SW 1271 (cell line): ENCODE data around the gene THEM4.

Source experiments
- DNase-seq, 2 experiments: peaks; one replicate each; lab custom pipeline; 2025; lab: John Stamatoyannopoulos, UW

THEM4 gene

GRCh38 chr1:151909167-151910149, at the start of gene THEM4:
Gene THEM4 (minus strand): TSS chr1:151909511. CDS start chr1:151909458, 53 bp downstream.
- peak; percentile 71 to 87 for DNase-seq

- no peak for DNase-seq
These were observed 49.6 kb upstream of the THEM4 start for GRCh38 chr1:151958959-151959358.

DNA sequence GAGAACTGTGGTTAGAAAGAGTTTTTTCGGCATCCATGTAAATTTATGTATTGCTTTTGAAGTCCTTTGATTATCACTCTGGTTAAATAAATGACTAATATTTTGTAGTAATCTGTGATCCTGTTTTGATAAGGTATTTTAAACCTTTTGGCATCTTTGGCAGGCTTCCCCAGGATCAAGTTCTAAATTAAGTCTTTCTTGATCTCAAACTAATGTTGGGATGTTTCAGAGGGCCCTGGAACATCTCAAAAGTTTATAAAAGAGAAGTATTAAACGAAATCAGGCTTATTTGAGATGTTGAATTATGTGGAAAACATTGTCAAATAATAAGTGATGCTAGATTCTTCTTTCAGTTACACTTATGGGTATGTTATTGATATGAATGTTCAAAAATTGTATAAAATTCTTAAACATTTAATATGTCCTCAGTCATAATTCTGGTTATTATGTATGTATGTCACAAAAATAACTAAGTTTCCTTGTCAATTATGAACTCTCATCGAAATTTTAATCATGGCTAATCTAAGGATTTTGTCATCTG, 47.7 kb upstream of the THEM4 start:
- no peak for DNase-seq

DNA sequence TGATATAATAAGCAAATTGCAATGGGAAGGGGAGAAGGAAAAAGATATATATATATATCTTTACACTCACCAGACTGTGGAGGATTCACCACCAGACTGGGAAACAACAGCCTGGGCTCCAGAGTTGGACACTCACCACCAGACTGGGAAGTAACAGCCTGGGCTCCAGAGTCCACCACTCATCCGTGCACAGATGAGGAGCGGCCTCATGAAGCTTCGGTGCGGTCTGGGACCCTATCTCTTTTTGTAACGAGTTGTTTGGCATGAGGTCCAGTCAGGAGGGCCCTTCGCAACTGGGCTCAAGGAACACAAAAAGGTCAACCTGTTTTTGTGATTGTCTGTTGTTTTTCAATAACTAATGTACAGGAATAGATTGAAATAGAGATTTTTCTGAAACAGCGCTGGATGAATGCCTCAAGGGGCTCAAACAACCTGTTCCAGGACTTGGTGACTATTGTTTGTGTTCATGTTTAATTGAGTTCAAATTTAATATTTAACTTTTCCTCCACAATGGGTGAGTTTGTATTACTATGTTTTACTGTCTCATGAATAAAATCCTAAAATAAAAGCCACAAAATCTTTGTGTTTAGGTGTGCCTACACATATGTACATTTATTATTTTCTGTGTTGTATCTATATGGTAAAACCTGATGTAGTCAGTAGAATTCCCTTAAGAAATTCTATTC, 44.2 kb upstream of the THEM4 start:
- DNase-seq = no peak

- DNase-seq = no peak
These were observed 43.5 kb upstream of the THEM4 start for GRCh38 chr1:151952811-151953210.

DNA sequence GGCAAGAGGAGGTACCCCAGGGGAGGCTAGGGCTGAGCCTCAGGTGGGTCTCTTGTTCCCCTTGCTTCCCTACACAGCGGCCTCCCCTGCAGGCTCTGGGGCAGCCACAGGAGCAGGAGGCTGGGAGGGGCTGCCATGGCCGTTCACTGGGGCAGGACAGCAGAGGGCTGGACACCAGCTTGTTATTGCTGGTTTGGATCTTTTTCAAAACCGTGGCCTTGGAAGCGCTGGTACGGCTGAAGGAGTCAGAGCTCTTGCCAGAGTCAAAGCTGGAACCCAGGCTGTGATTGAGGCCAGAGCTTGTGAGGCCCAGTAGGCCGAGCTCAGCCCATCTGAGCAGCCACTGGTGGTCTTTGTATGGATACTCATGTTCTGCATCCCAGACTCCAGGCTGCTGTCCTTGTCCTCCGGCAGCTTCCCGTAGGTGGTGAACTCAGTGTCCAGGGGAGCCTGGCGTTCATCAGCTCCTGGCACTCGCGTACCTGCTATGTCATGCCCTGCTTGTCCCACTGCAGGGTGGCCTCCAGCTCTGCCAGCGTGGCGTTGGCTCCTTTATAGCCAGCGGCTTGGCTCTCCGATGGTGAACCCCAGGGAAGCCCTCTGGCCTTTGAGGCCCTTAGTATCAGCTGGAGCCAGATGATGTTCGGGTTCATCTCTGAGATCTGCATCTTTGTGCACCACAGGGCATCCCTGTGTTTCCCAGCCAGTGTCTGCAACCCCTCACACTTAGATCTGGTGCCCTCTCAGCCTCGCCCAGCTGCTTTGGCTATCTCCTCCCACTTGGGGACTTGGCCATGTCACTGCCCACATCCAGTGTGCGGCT, 40.3 kb upstream of the THEM4 start:
- no peak for DNase-seq

GRCh38 chr1:151948506-151948905, 39.2 kb upstream of the THEM4 start:
- no peak for DNase-seq

- peak in 1 of 2 experiments; percentile 11 for DNase-seq
These were observed 37.8 kb upstream of the THEM4 start for GRCh38 chr1:151947140-151947539.

GRCh38 chr1:151945725-151946722, 36.7 kb upstream of the THEM4 start:
- DNase-seq = peak; percentile 82 to 90

GRCh38 chr1:151944857-151945575, 35.7 kb upstream of the THEM4 start:
- no peak for DNase-seq

DNA sequence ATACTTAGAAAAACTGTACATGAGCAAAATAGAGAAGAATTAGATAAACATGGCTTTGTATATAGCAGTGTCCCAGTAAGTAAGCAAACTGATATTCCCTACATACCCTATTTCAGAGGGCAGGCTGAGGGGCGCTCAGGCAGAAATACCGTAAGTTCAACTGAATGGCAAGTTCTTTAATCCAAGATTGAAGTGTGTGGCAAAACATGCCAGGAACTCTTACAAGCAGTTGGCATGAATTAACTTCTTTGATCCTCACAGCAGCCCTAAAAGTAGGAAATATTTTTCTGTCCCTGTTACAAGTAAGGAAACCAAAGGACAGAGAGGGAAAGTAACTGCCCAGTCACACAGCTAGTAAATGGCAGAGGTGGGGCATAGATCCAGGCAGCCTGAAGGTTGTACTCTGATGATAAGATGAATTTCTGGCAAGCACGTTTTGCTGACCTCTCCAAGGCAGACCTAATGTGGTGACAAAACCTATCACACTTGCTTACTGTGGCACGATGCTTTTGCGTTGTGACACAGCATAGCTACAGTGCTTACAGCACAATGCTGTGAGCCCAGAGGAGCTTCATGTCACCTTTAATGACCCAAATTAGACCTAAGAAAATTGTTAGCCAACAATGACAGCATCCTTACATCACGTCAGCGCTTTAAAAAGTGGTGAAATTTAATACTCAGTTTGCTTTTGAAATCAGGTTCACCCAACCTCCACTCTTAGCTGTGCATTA, 35.0 kb upstream of the THEM4 start:
- DNase-seq = no peak

DNA sequence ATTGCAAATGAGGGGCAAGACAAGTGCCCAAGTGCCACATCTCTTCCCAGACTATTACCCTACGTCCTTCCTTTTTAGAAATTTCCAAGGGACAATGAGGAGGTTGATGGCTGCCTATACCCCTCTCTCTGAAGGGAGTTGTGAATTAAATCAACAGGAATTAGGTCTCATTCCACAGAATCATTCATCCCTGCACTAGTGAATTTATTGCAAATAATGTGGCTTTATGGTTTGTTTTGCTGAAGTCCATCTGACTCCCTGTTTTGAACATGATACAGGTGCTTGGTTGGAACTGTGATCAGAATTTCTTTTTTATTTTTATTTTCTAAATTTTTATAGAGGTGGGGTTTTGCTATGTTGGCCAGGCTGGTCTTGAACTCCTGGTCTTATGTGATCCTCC, 34.3 kb upstream of the THEM4 start:
- DNase-seq = no peak

GRCh38 chr1:151942882-151943281, 33.6 kb upstream of the THEM4 start:
- no peak for DNase-seq

DNA sequence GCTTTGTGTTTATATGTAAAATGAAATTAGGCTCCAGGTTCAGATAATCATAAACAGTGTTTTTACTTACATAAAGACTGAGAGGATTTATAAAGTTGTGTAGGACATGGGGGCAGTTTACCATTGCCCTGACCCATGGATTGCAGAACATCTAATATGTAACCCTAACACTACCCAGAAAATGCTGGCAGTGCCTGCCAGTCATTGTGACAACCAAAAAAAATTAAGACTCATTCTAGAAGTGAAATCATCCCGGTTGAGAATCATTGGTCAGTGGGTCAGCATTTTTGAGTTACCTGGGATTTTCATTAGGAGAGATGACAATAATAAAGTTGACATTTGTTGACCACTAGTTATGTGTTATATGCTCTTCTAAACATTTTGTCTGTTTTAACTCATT, 31.2 kb upstream of the THEM4 start:
- DNase-seq = no peak

GRCh38 chr1:151939779-151940178, 30.5 kb upstream of the THEM4 start:
- DNase-seq = no peak

GRCh38 chr1:151939141-151939540, 29.8 kb upstream of the THEM4 start:
- no peak for DNase-seq

DNA sequence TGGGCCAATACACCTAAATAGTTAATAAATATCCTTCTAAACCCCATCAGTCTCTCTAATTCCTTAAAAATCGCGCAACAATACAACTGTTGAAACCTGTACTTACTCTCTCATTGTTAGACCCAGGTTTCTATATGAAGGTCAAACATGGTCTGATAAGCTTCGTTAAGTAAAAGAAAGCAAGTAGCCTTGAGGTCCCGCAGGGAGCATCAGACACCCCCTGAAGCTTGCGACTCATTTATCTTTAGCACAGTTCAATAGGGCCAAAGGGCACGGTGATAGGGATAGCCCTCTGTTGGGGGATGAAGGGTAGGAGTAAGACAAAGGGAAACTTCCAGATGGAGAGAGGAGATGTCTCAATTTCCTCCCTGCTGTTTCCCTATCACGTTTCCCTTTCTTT, 27.3 kb upstream of the THEM4 start:
- no peak for DNase-seq

DNA sequence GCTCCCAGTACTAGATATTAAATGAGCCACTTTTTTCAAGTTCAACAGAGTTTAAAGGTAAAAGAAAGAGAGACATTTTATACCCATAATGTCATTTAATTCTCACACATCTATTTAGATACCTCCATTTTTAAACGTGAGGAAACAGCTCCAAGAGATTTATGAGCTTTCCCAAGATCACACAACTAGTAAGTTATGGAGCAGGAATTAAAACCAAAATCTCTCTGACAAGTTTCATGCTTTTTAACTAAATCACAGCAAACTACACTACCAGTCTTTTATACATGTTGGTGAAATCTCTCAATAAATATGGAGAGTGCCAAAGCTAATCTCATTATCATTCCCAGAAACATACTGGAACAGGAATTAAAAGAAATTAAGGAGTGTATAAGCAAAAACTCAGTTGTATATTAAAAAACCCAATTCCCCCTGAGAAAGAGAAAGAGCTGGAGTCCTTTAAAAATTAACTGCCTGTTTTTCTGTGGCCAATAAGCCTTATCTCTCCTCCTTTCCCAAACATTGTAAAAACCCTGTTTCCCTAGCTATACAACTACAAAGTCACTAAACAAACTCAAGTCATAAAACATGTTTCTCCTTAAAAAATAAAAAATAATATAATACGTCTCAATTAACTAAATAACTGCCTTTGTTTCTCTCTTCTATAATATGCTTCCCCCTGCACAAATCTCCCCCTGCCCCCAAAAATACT, 26.7 kb upstream of the THEM4 start:
- DNase-seq = no peak

DNA sequence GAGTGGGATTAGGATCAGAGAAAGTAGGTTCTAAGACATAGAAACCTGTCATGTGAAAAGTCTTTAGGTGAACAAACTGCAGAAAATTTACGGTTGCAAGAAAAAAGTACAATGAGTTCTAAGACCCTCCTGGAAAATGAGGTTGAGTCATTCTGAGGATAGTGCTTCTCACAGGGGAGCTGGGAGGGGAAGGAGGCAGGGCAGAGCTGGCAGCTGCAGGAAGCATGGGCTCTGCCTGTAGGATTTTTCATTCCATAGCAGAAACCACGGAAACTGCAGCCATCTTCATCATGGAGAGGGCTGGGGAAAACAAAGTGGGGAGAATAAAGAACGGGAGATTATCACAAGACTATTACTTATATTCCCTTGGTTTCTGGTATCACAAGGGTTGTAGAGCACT, 25.8 kb upstream of the THEM4 start:
- DNase-seq = no peak
